Medulla oblongata (tissue), 1 donor: Measurements from ENCODE around the gene CLCN5.
A peak's percentile ranks its signal among the peaks of the same experiment; 100 is the strongest.

ENCODE experiments used
- DNase-seq: peaks from one replicate; pipeline ENCODE4 v3.0.0-alpha.2; 2015; ENCODE audit errors: extremely low spot score

CLCN5 gene

DNA sequence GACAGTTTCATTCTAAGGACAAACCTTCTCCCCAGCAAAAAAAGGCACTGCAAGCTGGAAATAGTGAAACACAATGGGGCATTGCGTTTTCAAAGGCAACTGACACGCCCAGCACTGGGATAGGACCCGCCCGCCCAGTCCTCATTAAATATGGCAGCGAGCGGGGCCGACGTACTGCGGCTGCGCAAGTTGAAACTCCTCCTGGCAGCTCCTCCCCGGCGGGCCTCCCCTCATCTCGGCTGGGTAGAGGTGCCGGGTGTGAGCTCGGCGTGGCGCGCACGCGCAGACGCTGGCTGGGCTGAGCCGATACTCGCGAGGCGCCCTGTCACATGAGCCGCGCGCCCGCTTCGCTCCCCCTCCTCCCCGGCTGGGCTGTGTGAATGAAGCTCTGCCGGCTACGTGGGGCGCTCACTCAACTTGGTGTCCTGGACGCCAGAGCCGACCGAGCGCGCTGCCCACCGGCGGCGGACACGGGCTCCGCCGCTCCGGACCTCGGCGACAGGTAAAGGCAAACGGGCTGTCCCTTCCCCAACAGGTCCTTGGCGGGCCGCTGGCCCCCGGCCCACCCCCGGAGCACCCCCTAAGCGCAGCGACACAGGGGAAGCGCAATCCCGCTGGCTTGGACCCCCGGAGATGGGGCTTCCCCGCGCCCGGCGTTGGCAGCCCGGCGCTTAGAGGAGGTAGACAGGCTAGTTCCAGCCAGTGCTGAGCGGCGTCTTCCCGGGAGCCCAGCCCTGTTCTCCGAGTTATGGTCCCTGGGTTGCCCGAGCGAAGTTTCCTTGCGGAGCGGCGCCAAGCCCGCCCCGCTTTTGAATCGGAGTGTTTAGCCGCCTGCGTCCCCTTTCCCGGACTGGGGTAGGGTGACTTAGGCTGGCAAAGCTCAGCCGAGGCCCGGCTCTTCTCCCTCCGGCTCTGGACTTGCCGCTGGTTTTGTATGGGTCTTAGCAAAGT lies at the start of gene CLCN5:
TSS of gene CLCN5 (plus strand) at position 306 of the 951 bp plus-strand sequence. CDS start 2,703 bp downstream, outside the sequence.
- peak; percentile 93 for DNase-seq

DNA sequence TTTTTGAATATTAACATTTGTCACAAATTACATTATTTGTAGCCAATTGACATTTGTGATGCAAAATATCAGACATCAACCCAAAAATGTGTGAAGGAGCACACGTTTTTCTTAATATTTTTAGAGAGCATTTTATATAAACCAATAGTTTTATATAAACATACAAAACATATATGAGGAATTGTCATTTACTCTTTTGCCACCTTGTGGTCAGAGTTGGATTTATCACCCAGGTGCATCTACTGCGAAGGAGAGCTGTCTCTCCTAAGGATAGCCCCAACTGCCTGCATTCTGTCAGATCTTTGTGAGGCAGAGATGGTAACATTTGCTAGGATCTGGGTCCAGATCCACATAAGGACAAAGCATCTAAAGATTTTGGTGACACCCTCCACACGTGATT lies 45.6 kb upstream of the CLCN5 start:
- DNase-seq, result peak; percentile 45

DNA sequence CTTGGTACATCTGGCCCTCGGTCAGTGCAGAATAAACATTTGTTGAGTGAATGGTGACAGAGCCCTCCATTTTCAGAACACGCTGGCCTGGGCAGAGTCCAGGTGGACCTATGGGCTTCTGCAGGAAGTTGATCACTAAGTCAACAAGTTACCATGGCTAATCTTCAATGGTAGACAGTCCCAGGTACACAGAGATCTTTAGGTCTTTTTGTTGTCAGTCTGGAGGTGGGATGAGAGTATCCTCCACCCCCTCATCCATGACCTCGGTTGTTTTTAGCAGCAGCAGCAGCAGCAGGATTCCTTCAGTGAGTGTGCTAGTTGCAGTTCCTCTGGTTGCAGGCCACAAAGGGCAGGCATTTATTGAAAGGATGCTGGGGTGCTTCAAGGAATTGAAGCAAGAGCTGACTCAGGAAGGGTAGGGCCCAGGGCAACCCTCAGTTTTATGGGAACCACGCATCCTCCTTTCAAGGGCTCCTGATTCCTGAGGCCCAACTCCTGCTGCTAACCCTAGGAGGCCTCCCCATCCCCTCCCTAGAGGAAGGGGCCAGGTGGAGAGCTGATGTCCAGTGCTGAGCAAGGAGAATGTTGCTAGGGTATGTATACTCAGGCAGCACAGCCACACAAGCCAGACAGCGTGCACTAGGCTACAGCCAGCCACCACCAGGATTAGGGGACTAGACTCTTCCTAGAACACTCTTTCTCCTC lies 44.8 kb upstream of the CLCN5 start:
- peak; percentile 2 for DNase-seq

DNA sequence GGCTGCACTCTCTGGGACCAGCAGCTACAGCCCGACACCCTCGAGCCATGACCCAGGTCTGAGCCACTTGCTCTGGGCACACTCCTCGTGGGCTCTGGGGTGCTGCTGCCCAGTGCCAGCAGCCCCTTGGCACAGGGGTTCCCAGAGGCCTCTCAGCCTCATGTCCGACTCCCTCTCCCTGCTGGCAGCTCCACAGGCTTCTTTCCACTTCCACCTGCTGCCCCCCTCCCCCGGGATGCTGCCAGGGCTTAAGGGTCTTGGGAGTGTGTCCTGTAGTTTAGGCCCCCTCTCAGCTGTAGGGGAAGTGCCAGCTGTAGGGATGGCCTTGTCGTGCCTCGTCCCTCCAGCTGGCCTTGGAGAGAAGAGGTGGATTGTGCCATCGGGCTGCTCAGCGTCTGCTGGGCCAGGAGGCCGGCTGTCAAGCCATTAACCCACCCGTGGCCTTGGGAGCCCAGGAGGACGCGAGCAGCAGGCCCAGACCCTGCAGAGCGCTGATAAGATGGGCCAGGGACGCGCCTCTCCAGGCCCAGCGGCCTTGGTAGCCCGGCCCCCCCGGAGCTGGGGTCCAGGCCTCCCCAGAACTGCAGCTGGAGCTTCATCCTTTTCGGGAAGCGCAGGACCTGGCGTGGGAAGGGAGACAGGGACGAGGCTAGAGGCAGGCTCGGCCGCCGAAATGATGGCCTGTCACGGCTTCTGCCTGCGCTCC lies 44.1 kb upstream of the CLCN5 start:
- peak; percentile 1 for DNase-seq

DNA sequence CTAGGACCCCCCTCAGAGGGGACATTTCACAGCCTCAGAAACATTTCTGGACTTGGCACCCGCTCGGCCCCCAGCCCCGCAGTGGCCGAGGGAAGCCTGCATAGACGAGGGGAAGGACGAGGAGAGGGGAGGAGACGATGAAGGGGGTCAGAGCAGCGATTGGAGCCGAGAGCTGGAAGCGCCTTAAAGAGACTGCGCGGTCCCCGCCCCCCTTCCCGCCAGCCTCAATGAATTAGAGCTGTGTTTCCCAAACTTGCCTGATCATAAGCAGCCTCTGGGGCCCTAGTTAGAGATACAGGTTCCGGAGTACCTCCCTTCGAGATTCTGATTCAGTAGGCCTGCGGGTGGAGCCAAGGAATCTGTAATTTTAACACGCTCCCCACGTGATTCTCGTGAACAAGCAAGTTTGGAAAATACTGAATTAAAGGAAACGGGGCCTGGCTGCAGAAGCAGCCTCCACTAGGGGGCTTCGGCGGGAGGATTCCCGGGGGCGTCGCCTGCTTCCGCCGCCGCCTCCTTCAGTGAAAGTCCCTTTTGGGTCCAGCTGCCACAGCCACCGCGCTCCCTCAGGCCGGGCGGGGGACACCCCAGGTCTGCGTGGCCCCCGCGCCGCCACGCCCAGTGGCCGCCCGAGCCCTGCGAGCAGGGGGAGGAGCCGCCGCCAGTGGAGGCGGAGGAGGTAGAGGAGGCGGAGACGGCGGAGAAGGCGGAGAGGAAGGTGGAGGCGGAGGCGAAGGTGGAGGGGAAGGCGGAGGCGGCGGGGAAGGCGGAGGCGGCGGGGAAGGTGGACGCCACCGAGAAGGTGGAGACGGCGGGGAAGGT lies 43.4 kb upstream of the CLCN5 start, which contains the start of gene USP27X:
TSS of gene USP27X (plus strand) at position 651 of the 822 bp plus-strand sequence. CDS start 824 bp downstream, outside the sequence.
- peak; percentile 74 for DNase-seq

DNA sequence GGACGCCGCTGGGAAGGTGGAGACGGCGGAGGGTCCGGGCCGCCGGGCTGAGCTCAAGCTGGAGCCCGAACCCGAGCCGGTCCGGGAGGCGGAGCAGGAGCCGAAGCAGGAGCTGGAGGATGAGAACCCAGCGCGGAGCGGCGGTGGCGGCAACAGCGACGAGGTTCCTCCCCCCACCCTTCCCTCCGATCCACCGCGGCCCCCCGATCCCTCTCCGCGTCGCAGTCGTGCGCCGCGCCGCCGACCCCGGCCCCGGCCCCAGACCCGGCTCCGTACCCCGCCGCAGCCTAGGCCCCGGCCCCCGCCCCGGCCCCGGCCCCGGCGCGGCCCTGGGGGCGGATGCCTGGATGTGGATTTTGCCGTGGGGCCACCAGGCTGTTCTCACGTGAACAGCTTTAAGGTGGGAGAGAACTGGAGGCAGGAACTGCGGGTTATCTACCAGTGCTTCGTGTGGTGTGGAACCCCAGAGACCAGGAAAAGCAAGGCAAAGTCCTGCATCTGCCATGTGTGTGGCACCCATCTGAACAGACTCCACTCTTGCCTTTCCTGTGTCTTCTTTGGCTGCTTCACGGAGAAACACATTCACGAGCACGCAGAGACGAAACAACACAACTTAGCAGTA lies 42.6 kb upstream of the CLCN5 start:
- DNase-seq, result peak; percentile 2

DNA sequence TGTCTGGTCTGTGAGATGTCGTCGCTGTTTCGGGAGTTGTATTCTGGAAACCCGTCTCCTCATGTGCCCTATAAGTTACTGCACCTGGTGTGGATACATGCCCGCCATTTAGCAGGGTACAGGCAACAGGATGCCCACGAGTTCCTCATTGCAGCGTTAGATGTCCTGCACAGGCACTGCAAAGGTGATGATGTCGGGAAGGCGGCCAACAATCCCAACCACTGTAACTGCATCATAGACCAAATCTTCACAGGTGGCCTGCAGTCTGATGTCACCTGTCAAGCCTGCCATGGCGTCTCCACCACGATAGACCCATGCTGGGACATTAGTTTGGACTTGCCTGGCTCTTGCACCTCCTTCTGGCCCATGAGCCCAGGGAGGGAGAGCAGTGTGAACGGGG lies 41.7 kb upstream of the CLCN5 start:
- DNase-seq, result no peak

DNA sequence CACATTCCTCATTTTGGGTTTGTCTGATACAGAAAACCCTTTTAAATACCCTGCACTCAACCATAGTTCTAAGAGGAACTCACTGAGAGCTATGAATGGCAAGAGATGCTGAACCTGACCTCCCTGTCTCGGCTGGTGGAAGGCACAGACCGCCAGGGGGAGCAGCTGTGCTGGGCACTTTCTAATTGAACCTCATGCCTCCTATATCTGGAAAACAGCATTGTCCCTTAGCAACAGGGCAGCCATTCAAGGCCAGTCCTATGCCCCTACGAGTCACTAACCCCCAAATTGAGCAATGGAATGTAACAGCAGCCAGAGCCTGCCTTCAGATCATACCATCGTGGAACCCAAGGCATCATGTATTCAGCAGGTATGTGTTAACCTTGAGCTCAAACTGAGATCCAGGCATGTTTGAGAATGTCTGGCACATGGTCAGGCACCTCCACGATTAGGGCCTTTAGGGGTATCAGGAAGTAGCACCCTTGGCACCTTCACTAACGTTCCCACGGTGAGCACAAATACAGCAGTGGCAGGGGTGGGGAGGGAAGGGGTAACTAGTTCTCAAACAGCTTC lies 38.0 kb upstream of the CLCN5 start:
- peak; percentile 54 for DNase-seq

DNA sequence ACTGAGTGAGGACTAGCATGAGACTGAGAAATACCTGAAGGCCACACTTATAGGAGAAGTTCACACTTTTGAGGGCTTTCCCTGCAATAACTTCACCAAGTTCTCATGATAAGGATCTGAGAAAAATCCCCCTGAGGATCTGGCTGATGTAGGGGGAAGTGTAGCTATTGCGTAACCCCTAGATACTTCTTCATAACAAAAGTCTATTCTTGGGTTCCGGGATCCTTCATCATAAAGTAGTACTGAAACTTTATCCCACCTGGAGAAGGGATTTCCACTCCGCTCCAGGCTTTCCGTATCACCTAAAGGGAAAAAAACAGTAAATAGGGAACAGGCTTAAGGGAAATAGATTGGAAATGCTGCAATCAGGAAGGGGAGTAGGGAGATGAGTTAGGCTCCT lies 29.9 kb upstream of the CLCN5 start:
- DNase-seq, result peak; percentile 8

DNA sequence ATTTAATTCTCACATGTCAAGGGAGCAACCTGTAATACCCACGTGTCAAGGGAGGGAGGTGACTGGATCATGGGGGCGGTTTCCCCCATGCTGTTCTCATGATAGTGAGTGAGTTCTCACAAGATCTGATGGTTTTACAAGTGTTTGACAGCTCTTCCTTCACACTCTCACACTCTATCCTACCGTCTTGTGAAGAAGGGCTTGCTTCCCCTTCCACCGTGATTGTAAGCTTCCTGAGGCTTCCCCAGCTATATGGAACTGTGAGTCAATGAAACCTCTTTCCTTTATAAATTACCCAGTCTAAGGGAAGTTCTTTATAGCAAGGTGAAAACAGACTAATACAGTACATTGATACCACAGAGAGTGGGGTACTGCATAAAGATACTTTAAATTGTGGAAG lies 25.4 kb upstream of the CLCN5 start:
- no peak for DNase-seq

DNA sequence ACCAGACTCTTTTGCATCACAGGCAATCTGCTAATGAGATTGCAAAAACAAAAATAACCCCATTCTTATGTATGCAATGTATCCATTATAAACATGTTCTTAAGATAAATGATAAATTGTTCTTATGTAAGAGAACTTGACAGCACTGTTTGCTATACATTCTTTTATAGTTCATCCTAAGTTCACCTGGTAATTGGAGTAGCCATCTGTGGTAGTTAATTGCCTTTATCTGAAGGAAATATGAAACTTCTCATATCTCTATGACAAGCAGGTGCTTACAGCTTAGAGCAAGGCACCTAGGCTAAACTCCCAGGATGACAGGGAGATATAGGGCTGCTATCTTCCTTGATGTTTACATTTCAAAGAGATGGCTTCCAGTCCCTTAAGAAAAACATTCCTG lies 21.3 kb upstream of the CLCN5 start:
- DNase-seq, result no peak

DNA sequence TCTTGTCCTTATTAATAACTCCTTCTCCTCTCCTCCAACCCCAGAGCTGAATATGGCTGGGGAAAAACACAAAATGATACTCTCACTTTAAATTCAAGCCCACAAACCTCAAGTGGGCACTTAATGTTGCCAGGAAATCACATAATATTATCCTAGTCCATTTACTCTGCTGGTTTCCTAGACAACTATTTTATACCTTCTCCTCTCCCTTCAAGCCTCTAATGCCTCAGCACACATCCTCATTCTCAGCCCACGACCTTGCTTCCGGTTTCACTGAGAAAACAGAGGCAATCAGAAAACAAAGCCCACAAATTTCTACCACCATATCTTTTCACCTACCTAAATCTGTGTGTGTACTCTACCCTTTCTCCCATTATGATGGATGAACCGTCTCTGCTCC lies 12.1 kb upstream of the CLCN5 start:
- DNase-seq, result no peak

DNA sequence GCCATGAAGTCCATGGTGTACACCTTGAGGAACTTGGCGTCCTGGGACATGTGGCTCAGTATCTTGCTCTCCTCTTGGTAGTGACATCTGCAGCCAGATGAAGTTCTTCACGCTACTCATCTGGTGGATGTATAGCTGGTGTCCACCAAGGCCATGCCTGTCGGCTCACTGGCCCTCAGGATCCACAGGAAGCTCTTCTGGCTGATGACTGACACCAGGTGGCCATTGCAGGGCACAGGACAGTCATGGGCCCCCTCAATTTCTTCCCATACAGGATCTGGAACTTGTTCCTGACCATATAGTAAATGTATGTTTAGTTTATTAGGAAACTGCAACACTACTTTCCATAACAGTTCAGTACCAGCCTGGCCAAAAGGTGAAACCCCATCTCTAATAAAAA lies 10.3 kb upstream of the CLCN5 start:
- DNase-seq, result no peak

DNA sequence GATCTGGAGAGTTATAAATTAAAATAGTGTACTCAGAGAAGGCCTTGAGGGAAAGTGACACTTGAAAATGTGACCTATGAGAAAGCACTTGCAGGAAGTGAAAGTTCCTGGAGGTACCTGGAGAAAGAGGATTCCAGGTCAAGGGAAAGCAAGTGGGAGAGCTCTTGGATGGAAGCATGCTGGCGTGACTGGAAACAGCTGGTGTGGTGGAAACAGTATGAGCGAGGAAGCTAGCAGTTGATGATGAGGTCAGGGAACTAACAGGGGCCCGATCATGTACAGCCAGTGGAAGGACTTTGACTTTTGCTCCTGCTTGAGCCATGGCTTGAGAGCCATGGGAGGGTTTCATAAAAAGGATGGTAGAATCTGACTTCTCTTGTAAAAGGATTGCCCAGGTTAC lies 9.5 kb upstream of the CLCN5 start:
- no peak for DNase-seq

DNA sequence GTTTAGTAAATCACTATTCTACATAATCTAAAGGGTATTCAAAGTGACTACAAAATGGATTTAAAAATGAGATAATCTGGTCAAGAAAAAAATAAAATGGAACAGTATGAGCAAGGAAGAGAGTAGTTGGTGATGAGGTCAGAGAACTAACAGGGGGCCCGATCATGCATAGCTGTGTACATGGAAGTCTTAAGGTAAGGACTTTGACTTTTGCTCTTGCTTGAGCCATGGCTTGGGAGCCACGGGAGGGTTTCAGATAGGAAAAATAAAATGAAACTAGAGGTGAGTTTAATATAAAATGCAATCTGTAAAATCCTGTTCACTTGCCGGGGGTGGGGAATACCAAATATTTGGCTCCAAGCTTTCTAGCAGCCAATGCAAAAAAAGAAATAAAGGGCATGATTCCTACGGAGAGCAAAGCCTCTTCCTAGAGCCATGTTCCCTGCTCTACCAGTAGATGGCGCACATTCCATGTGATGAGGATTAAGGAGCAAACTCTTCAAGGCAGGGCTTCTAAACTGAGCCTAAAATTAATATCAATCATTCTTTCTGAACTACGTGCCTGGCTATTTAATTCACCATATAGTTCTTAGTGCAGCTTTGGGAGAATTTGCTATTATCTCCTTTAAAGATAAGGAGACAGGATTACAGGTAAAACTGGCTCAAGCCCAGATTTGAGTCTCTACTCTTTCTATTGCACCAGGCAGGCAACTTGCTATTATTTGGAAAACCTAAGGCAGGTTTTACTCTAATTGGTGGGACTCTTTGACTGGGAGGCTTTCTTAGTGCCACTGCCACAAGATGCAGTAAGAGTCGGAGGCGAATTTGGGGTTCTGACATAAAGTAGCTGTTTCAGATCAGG lies 6.8 kb upstream of the CLCN5 start:
- DNase-seq, result peak; percentile 57

DNA sequence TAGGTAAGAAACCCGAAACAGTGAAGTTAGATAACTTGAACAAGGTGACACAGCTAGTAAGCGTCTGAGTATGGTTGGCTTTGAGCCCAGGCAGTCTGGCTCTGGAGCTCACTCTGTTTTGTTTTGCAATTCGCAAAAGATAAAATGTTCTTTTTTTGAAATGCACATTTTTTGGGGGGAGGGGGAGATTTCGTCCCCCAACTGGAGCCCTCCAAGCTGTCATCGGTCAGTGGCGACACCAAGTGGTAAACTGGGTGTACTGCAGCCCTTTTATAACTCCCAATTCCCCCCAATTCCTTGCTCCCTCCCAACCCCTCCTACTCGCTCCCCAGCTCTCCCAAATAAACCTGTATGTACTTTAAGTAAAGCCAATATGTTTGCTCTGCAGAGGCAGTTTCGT lies 2.8 kb upstream of the CLCN5 start:
- peak; percentile 40 for DNase-seq

DNA sequence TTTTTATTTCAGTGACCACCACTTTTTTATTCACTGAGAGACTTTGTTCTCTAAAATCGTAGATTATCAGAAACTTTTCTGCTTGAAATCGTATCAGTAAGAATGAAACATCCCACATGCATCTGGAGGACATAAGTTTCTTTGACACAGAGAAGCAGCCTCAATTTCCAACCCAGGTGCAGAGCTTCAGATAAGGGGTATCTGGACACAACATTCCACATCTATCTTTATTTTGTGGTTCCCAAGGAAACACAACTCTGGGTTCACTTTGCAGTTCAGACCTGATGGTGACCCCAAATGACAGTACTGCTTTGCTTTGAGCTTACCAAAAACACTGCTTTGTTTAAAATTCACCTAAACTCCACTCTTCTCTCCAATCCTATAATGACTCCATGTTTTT lies 1.3 kb upstream of the CLCN5 start:
- no peak for DNase-seq

DNA sequence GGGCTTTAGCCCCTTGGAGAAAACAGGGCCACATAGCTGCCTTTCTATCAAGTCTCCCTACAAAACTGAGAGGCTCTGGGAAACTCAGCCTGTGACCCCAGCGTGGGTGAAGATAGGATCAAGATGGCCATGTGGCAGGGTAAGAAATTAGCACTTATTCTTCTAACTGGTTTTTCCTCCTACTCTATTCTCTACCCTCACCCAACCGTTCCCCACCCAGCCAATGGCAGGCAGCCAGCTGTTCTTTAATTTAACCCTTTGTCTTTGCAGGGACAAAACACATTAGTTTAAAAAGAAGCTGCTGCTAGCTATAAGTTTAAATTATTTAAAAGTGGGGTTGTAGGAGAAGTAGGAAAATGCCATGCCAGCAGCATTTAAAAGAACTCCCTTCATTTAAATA lies 2.8 kb downstream of the CLCN5 start:
- DNase-seq, result no peak

DNA sequence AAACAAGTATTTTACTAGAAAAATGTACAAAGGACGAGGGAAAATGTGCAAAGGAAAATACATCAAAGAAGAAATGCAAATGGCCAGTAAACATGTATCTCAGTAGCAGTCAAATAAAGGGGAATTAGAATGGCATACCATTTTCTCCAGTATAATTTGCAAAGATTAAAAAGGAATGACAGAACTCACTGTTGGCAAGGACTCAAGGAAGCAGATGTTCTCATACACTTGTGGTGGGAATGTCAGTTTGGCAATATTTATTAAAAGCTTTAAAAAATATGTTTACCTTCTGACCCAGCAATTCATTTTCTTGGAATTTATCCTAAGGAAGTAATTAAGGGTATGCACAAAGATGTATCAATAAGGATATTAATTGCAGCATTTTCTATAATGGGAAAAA lies 7.6 kb downstream of the CLCN5 start:
- DNase-seq, result no peak

DNA sequence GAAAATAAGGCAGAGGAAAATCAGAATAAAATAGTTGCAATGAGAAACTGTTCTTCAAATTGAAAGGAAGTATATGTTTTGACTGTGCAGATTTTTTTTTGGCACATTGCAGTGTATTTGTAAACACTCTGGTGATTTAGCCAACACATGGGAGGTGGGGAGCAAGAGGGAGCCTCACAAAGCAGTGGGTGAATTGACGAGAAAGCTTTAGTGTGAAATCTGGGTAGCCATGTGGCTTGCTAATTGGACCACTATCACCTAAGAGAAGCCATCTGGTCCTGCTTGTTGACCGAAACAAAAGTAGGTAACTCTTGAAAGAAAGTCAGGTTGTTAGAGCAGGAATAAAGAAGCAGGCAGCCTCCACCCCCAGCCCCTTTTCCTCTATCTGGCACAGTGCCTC lies 10.4 kb downstream of the CLCN5 start:
- DNase-seq, result no peak
